HG03558 (cell line): Measurements from ENCODE around the gene SEMA3G.

Experiments
- ATAC-seq: cut with Tn5 transposase; IDR thresholded peaks from one replicate; pipeline ENCODE4 v1.9.1; 2021; ENCODE audit warnings: moderate number of reproducible peaks; ENCODE audit not compliant: unreplicated experiment; ENCODE audit errors: extremely low read depth

The SEMA3G gene

DNA sequence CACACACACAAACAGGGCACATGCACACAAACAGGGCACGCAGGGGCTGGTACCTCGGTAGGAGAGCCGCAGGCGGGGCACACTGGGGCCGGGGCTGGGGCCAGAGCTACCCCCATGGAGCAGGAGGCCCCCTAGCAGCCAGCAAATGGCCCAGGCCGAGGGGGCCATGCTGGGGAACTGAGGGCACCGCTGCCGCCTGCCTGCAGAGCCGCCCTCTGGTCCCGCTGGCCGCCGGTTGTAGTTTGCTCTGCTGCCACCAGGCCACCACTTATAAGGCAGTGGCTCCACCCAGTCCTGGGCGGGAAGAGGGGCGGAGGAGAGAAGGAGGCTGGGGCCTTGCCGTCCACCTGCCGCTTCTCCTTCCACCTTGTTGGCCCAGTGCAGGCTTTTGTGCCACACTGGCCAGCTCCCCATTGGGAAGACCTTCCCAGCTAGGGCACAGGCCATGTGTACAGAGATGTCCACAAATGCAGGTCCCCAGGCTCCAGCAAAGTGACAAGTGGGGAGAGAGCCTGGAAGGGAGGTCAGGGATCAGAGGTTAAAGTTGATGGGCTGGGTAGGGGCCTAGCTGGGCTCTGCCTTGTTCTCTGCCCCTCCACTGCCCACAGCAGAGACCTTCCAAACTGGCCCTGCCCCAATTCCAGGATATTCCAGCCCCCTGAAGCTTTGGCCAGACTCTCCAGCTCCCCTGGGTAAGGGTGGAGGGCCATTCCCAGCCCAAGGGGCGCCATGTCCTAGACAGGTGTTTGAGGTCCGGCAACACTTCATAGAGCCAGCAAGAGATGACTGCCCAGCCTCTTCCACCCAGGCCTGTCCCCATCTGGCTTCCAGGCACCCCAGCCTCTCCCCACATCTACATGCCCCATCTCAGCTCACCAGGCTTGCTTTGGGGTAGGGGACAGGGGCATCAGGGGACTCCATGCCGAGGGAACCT, at the start of gene SEMA3G:
Gene SEMA3G (minus strand): TSS at position 244 of the 934 bp plus-strand sequence. CDS start 76 bp downstream, at position 168.
- peak; percentile 82 for ATAC-seq

DNA sequence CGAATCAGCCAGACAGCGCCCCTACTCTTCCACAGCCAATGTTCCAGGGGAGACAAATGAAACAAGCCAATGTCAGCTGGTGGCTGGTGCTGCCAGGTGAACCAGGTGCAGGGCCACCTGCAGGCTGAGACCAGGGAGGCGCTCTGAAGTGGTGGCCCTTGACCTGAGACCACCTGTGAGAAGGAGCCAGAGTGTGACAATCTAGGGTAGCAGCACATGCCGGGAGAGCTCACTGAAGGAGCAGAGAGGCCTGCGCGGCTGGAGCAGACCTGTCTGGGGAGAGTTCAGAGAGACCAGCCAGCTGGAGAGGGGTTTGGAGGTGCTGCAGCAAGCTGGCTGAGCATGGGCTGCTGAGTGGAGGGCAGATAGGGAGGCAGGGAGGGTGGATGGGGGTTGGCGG, 49.5 kb upstream of the SEMA3G start:
- no peak for ATAC-seq

DNA sequence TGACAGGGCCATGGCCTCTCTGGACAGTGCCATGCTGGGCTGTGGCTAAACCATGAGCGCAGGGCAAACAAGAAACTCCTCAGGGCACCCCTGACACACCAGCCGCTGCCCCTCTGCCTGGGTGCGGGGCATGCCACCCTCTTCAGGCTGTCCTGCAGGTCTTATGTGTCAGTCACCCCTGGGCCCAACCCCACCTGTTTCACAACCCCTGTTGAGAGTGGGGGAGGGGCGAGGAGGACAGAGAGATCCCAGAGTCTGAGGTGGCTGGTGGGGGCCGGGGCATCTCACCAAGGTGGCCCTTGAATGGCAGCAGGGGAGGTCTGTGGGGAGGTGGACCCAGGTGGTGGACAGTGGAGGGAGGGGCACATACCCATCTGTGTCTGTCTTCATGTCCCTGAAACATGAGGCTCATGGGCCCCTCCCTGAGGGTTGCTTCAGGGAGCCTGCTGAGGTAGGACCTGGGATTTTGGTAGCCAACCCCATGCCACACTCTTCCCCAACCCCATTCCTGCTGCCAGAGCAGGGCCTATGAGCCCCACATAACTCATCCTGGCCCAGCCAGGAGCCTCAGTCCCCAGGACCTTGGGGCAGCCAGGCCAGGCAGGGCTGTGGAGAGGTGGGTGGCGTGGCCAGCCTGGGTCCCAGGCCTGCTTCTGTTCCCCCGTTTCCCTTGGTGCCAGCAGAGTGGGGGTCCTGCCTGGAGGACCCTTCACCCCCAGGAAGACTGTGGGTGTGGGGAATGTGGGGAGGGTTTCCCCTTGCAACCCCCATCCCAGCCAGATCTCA, 48.5 kb upstream of the SEMA3G start:
- no peak for ATAC-seq

DNA sequence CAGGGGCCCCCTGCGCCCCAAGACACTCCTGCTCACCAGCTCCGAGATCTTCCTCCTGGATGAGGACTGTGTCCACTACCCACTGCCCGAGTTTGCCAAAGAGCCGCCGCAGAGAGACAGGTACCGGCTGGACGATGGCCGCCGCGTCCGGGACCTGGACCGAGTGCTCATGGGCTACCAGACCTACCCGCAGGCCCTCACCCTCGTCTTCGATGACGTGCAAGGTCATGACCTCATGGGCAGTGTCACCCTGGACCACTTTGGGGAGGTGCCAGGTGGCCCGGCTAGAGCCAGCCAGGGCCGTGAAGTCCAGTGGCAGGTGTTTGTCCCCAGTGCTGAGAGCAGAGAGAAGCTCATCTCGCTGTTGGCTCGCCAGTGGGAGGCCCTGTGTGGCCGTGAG, 47.2 kb upstream of the SEMA3G start:
- no peak for ATAC-seq

DNA sequence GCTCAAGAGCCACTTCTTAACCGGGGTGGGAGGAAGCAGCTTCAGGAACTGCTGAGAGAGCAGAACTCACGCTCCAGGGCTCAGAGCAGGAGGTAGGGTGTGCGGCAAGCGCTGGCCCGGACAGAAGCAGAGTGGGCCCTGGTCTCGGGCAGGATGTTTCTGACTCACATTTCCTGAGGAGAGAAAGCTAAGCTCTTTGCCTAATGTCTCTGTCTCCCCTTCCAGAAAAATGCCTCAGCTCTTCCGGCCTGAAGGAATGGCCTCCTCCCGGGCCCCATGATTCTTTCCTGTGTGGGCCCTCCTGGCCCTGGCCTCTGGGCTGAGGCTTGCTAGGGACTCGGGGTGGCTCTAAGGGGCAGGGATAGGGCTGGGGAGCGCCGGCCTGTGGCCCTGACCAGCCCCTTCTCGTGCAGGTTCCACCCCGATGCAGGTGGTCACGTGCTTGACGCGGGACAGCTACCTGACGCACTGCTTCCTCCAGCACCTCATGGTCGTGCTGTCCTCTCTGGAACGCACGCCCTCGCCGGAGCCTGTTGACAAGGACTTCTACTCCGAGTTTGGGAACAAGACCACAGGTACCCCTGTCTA, 46.1 kb upstream of the SEMA3G start:
- ATAC-seq, result no peak

DNA sequence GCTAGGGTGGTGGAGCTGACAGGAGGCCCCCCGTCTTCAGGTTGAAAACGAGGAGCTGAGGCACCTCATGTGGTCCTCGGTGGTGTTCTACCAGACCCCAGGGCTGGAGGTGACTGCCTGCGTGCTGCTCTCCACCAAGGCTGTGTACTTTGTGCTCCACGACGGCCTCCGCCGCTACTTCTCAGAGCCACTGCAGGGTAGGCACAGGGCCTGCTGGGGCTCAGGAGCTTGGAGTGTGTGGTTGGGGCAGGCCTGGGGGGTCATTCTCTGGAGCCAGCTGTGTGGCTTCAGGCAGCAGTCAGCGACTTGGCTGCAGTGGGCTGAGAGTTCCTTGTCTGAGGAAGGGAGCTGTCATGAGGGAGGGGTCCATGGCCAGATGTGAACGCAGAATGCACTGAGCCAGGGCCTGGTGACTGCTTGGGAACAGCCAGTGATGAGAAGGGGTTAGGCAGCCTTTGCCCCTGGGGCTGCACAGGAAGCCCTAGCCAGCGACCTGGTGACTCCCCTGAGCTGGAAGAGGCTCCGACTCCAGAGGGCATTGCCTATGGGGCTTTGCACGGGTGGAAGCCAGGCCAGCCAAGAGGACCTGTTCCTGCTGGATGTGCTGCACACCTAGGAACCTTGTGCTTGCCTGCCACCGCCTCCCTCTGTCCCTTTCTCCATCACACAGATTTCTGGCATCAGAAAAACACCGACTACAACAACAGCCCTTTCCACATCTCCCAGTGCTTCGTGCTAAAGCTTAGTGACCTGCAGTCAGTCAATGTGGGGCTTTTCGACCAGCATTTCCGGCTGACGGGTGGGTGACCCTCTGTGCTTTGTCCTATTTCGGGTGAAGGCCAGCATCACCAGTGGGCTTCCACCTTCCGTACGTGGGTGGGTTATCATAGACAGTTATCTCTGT, 45.4 kb upstream of the SEMA3G start:
- no peak for ATAC-seq

DNA sequence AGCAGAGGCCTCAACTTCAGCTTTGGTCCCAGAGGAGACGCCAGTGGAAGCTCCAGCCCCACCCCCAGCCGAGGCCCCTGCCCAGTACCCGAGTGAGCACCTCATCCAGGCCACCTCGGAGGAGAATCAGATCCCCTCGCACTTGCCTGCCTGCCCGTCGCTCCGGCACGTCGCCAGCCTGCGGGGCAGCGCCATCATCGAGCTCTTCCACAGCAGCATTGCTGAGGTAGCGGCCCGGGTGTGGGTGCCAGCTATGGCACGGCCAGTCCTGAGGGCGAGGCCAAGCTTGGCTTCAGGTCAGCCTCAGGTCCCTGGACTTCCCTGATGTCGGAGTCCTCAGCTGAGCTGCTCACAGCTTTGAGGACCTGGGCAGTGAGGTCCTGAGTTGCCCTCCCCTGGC, 44.5 kb upstream of the SEMA3G start:
- ATAC-seq, result no peak

DNA sequence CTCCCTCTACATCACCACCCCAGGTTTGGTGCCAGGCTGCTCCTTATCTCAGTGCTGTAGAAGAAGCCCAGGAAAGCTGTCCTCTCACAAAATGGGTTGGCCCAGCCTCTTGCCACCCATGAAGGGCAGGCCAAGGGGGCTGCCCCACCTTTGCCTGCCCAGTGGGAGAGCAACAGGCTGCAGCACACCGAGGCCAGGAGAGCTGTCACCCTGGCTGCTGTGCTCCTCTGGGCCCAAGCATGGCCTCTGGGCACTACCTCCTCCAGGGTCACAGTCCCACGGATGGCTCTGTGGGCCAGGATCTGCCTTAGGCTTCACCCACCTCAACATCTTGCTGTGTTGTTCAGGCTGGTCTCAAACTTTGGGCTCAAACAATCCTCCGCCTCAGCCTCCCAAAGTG, 43.8 kb upstream of the SEMA3G start:
- no peak for ATAC-seq

DNA sequence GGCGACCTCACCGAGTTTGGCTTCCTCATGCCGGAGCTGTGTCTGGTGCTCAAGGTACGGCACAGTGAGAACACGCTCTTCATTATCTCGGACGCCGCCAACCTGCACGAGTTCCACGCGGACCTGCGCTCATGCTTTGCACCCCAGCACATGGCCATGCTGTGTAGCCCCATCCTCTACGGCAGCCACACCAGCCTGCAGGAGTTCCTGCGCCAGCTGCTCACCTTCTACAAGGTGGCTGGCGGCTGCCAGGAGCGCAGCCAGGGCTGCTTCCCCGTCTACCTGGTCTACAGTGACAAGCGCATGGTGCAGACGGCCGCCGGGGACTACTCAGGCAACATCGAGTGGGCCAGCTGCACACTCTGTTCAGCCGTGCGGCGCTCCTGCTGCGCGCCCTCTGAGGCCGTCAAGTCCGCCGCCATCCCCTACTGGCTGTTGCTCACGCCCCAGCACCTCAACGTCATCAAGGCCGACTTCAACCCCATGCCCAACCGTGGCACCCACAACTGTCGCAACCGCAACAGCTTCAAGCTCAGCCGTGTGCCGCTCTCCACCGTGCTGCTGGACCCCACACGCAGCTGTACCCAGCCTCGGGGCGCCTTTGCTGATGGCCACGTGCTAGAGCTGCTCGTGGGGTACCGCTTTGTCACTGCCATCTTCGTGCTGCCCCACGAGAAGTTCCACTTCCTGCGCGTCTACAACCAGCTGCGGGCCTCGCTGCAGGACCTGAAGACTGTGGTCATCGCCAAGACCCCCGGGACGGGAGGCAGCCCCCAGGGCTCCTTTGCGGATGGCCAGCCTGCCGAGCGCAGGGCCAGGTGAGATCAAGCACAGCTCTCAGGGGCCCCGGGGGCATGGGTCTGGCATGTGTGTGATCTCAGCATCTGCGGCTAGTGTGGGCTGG, 43.1 kb upstream of the SEMA3G start:
- ATAC-seq, result no peak

DNA sequence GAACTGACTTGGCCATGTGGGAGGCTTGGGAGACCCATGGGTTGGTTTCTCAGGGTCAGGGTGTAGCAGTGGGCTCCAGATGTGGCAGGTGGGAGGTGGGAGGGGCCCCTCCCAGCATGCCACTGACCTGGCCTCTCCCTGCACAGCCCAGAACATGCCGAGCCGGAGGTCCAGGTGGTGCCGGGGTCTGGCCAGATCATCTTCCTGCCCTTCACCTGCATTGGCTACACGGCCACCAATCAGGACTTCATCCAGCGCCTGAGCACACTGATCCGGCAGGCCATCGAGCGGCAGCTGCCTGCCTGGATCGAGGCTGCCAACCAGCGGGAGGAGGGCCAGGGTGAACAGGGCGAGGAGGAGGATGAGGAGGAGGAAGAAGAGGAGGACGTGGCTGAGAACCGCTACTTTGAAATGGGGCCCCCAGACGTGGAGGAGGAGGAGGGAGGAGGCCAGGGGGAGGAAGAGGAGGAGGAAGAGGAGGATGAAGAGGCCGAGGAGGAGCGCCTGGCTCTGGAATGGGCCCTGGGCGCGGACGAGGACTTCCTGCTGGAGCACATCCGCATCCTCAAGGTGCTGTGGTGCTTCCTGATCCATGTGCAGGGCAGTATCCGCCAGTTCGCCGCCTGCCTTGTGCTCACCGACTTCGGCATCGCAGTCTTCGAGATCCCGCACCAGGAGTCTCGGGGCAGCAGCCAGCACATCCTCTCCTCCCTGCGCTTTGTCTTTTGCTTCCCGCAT, 42.3 kb upstream of the SEMA3G start:
- no peak for ATAC-seq

DNA sequence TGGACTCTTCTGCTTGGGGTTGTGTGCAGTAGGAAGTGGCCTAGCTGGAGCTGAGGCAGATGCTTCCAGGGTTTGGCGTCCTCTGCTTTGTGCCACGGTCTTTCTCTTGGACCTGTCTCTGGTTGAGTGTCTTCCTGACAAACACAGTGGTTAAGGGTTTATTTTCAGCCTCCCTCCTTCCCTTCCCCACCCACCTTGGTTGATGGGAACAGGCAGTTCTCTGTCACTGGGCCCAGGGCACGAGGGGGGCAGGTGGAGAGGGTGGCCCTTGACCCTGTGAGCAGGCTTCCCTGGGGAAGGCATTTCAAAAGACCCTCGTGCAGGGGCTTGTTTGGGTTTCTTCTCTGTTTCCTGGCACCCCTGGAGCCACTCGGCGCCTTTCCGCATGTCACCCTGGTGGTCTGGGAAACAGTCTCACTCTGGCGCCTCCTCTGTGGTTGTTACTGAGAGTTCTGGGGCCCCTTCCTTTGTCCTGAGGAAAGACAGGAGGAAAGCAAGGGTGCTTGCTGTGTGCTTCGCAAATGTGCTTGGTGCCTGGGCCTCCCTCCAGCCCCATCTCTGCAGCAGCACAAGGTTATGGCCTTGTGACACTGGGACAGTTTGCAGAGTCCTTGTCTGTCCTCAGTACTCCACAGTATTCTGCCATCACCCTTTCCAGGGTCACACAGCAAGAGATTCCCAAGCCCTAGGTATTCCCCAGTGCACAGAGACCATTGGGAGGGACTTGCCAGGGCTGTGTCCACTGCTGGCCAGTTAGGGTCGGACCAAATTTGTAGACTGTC, 40.0 kb upstream of the SEMA3G start:
- ATAC-seq, result no peak

DNA sequence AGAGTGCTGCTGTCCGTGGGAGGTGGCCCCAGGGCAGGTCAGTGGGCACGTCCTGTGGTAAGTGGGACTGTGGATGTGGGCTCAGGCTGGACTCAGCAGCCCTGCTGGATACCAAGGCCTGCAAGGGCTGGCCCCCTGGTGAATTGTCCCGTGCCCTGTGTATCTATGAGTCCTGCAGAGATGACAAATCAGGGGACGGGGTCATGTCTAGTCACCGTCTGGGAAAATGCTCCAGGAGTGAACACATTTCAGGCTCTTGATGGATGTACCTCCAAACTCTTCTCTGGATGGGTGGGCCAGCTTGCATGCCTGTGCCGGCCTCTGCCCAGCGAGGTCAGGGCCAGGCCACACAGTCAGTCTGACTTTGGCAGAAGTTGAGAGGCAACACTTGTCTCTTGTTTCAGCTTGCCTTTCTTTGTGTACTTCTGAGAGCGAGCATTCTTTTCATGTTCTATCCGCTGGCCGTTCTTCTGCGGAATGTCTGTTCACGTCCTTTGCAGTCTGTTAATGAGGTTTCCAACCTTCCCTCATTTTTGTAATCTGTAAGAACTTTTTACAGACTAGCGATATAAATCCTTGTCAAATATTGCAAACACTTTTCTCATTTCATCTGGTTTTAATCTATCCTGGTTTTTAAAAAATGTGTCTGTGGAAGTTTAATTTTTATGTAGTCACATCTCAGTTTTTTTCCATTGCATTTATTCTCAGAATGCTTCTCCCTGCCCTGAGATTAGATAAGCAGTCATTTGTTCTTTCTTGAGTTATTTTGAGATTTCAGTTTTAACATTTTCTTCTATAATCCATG, 38.9 kb upstream of the SEMA3G start:
- no peak for ATAC-seq

DNA sequence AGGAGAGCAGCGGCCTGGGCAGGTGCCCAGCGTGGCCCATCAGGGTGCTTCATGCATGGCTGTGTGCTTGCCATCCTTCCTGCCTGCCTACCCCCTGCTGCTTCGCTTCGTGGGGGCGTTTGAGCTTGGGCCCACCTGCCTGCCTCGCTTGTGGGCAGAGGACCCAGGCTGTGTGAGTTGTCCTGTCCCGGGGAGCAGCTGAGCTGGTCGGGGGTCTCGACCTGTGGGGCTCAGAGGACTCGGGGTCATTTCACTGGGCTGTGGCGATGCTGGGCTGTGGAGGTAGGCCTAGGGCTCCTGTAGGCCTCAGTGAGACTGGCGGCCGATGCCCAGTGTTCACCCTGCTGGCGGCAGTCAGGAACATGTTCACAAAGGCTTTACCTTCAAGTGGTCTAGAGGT, 38.2 kb upstream of the SEMA3G start:
- no peak for ATAC-seq

DNA sequence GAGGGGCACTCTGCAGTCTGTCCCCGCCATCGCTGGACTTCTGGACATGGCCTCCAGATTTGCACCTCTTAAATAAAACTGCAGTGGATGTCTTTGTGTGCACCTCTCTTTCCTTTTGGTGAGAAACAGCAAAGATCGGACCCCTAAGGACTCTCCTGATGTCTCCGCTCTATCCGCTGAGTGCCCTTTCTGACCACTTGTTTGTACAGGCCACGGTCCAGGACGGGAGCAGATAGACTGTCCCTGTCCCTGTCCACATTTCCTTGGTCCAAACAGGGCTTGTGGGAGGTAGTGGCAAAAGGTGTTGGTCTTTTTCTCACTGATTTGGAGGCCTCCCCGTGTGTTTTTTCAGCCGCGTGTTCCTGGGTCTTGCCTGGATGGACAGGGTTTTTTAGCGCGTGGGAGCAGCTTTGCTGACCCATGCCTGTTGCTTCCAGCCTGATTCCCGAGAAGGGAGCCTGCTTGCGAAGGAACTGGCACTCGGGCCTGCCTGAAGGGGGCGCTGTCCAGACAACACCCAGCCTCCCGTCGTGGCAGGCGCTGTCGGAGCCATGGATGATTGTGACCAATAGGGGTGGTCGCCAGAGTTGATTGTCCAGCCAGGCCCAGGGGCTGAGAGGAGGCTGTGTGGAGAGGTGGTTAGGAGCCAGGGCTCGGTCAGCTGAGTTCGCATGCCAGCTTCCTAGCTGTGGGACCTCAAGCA, 37.1 kb upstream of the SEMA3G start:
- ATAC-seq, result no peak

DNA sequence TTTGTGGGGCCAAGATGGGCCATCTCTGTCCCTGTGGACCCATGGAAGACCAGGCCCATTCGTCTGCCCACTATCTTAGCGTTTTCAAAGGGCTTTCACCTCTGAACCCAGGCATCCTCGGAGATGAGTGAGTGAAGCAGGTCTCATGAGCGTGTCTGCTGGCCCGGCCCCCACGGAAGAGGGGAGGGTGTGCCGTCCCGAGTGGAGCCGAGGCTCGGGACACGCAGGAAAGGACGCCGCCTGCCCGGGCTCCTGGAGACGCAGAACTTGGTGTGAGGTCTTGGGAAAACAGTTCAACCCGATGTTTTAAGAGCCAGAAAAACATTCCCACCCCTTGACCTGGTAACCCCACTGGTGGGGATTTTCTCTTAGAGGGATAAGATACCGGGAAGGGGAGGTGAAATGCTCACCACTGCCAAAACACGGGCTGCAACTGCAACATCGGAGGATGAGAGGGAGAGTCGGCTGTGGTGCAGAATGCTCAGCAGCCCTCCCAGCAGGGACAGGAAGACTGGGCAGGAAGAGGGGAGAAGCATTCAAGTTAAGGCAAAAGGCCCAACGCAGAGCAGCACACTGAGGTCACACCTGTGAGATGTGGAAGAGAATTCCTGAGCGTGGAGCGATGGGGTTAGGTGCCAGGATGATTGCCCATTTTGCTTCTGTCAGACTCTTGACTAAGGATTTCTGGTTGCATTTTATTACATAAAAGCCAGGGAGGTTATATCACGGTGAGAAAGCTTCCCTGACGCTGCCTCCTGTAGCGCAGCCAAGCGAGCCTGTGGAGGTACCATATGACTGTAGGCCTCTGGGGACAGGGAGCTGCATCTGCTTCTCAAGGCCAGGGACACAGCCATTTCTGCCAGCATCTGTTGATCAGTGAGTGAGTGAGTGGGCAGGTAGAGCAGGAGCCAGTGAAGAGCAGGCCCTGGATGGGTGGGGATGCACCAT, 36.1 kb upstream of the SEMA3G start:
- ATAC-seq, result no peak
